ENCODE measurements around the gene RET. TPM values are rescaled to one million over a fixed set of nuclear protein-coding genes. Genes with fewer than 3 reads are reported as not detected.

Gene RET
- 0.68 and 0.85 TPM in 2 replicates for total RNA-seq

DNA sequence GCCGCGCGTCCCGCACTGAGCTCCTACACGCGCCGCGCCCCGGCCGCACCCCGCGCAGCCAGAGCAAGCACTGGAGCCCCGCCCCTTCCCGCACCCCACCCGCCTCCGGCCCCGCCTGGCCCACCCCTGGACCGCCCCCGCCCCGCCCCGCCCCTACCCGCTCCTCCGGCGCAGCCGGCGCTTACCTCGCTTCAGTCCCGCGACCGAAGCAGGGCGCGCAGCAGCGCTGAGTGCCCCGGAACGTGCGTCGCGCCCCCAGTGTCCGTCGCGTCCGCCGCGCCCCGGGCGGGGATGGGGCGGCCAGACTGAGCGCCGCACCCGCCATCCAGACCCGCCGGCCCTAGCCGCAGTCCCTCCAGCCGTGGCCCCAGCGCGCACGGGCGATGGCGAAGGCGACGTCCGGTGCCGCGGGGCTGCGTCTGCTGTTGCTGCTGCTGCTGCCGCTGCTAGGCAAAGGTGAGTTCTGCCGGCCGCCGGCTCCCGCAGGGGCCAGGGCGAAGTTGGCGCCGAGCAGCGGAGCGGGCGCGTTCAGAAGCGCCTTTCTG lies at the start of gene RET:
Gene RET (plus strand): TSS at position 194 of the 545 bp plus-strand sequence. CDS start 190 bp downstream, at position 384.

GRCh38 chr10:43138021-43138756 lies 61.3 kb downstream of the RET start, which contains the start of gene CSGALNACT2:
Gene CSGALNACT2, plus strand, starts transcription at chr10:43138445. Its CDS starts 16,705 bp downstream, at chr10:43155150.

Other genes with a start within 250 kb of the RET start
- gene CSGALNACT2, start 61.4 kb downstream of the RET start, total RNA-seq: 17.4 and 19.6 TPM in 2 replicates
- 9.6 and 14.1 TPM in 2 replicates for gene RASGEF1A, start 190.0 kb downstream of the RET start, total RNA-seq